MG63 (cell line): ENCODE results near the gene BARD1. TPM values are rescaled to one million over a fixed set of nuclear protein-coding genes. Genes with fewer than 3 reads are reported as not detected.
"Not testable (repeated sequence)": the region's sequence is repeated elsewhere in the genome, so short reads cannot be mapped to it uniquely, and the experiment has no call there.

Experiments used
- DNase-seq: peaks from one replicate; pipeline ENCODE4 v3.0.0-alpha.2; 2020
- H3K27me3 ChIP-seq: fragments of 250-450 bp; sonication (Bioruptor Pico); 2 replicates; pipeline ENCODE4 v1.5.1; 2020; ENCODE audit warnings: mild to moderate bottlenecking, moderate library complexity
- H3K36me3 ChIP-seq: fragments of 250-450 bp; sonication (Bioruptor Pico); 2 replicates; pipeline ENCODE4 v1.5.1; 2020; ENCODE audit warnings: mild to moderate bottlenecking, moderate library complexity
- H3K4me3 ChIP-seq: fragments of 250-450 bp; sonication (Bioruptor Pico); 2 replicates; pipeline ENCODE4 v1.5.1; 2020; ENCODE audit warnings: mild to moderate bottlenecking, moderate library complexity
- H3K9me3 ChIP-seq: fragments of 250-450 bp; sonication (Bioruptor Pico); 2 replicates; pipeline ENCODE4 v1.5.1; 2020; ENCODE audit warnings: mild to moderate bottlenecking, moderate library complexity
- total RNA-seq: library from RNA; depleted of rRNA; stranded (reverse); fragments of >200 nt; shearing (Covaris generic); gene quantifications from 2 replicates; pipeline ENCODE4 v1.2.3, GENCODE V29; 2014; ENCODE audit warnings: low replicate concordance

The BARD1 gene
- total RNA-seq, 1 experiment from 2014 or later, result 6.2 TPM

DNA sequence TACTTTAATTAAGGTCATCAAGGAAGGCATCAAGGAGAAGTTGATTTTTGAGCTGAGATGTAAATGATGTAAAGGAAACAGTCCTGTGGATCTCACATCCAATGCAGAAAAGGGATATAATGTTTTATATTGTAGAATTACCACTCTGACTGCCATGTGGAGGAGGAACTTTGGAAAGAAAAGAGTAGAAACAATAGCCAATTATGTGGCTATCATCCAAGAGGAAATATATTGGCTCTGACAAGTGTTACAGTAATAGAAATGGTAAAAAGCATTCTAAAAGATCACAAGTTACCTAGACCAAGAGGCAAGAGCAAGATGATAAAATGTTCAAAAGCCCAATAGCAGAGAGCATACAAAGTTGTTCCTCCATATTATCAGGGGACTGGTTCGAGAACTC is 26.8 kb downstream of the BARD1 start:
- DNase-seq, result no peak

DNA sequence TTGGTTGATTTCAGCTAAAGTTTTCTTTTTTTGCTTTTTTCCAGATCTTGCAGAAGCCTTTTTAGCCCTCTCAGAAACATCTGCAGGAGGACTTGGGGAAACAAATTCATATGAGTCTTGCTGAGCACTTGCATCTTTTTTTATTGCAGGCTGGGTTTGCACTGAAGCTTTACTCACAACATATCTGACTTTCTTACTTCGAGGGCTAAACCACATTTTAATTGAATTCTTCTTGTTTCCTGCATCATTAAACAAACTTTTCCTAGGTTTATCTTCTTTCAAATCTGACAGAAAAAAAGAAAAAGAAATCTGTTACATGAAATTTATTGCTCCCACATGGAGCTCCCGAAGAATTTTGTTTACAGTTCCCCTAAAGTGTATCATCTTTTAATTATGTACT is 28.3 kb downstream of the BARD1 start:
- H3K36me3 ChIP-seq, result peaks cover 67% of the 10 kb centered on the region

More for the DNA sequence above, 26.8 kb downstream of the BARD1 start:
- Histone ChIP-seq H3K9me3 (no peaks in the 10 kb centered on the region), H3K27me3 (no peaks in the 10 kb centered on the region), H3K4me3 (no peak overlapping the region), H3K36me3 (peaks cover 53% of the 10 kb centered on the region)

GRCh38 chr2:214775971-214776370 is 33.5 kb downstream of the BARD1 start:
- no peak for DNase-seq
- Histone ChIP-seq H3K4me3 (no peak overlapping the region), H3K9me3 (peaks cover 18% of the 10 kb centered on the region), H3K36me3 (peaks cover 75% of the 10 kb centered on the region), H3K27me3 (no peaks in the 10 kb centered on the region)

More for the DNA sequence above, 28.3 kb downstream of the BARD1 start:
- no peak overlapping the region for H3K4me3 ChIP-seq
- peaks cover 3% of the 10 kb centered on the region; the same call in 1 of the 2 replicates for H3K9me3 ChIP-seq
- DNase-seq, result no peak
- no peaks in the 10 kb centered on the region for H3K27me3 ChIP-seq

GRCh38 chr2:214774108-214774507 is 35.4 kb downstream of the BARD1 start:
- H3K9me3 ChIP-seq, result peaks cover 18% of the 10 kb centered on the region
- DNase-seq, result no peak

GRCh38 chr2:214772443-214773015 is 37.0 kb downstream of the BARD1 start:
- Histone ChIP-seq H3K9me3 (peaks cover 18% of the 10 kb centered on the region), H3K27me3 (no peaks in the 10 kb centered on the region), H3K36me3 (peaks cover 58% of the 10 kb centered on the region), H3K4me3 (no peak overlapping the region)
- DNase-seq, result no peak

More at GRCh38 chr2:214774108-214774507, 35.4 kb downstream of the BARD1 start:
- no peak overlapping the region for H3K4me3 ChIP-seq
- H3K36me3 ChIP-seq, result peaks cover 57% of the 10 kb centered on the region
- H3K27me3 ChIP-seq, result no peaks in the 10 kb centered on the region

DNA sequence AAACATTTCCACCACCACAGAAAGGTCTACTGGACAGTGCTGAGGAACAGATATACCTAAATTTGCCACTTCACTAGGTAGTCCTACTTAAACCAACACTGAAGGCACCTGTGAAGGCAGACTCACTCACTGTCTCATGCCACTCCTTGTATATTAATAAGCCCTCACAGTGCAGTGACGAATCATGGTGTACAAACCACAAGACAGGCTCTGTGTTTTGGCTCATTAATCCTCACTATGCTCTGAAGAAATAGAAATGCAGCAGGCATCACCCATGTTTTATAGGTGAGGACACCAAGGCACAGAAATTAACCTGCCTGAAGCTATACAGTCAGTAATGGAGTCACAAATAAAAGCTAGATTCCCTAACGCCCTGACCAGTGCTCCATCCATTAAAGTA is 44.3 kb downstream of the BARD1 start:
- Histone ChIP-seq H3K27me3 (no peaks in the 10 kb centered on the region), H3K9me3 (no peaks in the 10 kb centered on the region), H3K36me3 (peaks cover 34% of the 10 kb centered on the region), H3K4me3 (no peak overlapping the region)
- no peak for DNase-seq

DNA sequence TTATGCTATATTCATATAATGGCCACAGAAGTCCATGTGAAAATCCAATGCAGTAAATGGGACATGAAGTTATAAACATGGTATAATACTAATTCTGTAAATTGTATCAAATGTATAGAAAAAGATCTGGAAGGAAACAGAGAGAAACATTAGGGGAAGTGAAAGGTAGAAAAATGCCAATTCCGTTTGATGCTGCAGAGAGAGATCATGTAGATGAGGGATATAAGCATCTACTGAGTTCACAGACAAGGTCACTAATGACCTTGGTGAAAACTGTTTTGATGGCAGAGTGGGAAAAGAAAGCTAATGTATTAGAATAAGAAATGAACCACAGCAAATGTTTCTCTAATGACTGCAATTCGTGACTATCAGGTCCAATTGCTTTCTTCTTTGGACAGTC is 56.0 kb downstream of the BARD1 start:
- H3K9me3 ChIP-seq, result no peaks in the 10 kb centered on the region
- peaks cover 37% of the 10 kb centered on the region for H3K36me3 ChIP-seq
- H3K27me3 ChIP-seq, result no peaks in the 10 kb centered on the region
- no peak overlapping the region for H3K4me3 ChIP-seq
- no peak for DNase-seq

GRCh38 chr2:214750529-214750928 is 59.0 kb downstream of the BARD1 start:
- Histone ChIP-seq H3K27me3 (no peaks in the 10 kb centered on the region), H3K36me3 (peaks cover 40% of the 10 kb centered on the region), H3K9me3 (no peaks in the 10 kb centered on the region), H3K4me3 (no peak overlapping the region)
- no peak for DNase-seq

GRCh38 chr2:214747992-214748391 is 61.5 kb downstream of the BARD1 start:
- no peak overlapping the region for H3K4me3 ChIP-seq
- no peaks in the 10 kb centered on the region for H3K27me3 ChIP-seq
- no peak for DNase-seq
- peaks cover 52% of the 10 kb centered on the region for H3K36me3 ChIP-seq
- no peaks in the 10 kb centered on the region for H3K9me3 ChIP-seq

GRCh38 chr2:214742119-214742518 is 67.4 kb downstream of the BARD1 start:
- no peak for DNase-seq
- Histone ChIP-seq H3K36me3 (peaks cover 33% of the 10 kb centered on the region), H3K27me3 (no peaks in the 10 kb centered on the region), H3K9me3 (no peaks in the 10 kb centered on the region), H3K4me3 (no peak overlapping the region)

DNA sequence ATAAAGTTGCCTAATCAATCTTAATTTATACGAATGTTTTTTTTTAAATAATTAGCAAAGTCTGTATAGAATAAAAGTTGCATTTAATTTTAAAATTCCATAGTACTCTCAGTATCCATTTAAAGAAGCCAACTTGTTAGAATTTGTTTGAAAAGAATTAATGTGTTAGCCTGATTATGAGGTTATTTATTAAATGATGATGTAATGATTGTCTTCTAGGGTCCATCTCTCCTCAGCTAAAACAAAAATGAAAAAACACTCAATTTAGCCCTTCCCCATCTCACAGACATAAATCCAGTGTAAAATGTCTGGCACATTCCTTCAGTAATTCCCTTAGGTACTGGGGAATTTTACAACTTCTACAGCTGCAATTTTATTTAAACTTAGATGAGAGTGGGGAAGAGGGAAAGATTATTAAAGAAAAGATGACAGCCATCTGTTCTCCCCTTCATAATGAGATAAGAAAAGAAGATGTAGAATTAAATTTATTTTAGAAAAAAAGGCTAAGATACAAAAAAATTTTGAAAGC is 68.6 kb downstream of the BARD1 start:
- H3K4me3 ChIP-seq, result no peak overlapping the region
- H3K36me3 ChIP-seq, result peaks cover 39% of the 10 kb centered on the region
- no peaks in the 10 kb centered on the region for H3K27me3 ChIP-seq
- DNase-seq, result no peak
- no peaks in the 10 kb centered on the region for H3K9me3 ChIP-seq

GRCh38 chr2:214737188-214737587 is 72.3 kb downstream of the BARD1 start:
- no peaks in the 10 kb centered on the region for H3K9me3 ChIP-seq
- H3K4me3 ChIP-seq, result no peak overlapping the region
- peaks cover 18% of the 10 kb centered on the region for H3K36me3 ChIP-seq
- DNase-seq, result no peak
- no peaks in the 10 kb centered on the region for H3K27me3 ChIP-seq

DNA sequence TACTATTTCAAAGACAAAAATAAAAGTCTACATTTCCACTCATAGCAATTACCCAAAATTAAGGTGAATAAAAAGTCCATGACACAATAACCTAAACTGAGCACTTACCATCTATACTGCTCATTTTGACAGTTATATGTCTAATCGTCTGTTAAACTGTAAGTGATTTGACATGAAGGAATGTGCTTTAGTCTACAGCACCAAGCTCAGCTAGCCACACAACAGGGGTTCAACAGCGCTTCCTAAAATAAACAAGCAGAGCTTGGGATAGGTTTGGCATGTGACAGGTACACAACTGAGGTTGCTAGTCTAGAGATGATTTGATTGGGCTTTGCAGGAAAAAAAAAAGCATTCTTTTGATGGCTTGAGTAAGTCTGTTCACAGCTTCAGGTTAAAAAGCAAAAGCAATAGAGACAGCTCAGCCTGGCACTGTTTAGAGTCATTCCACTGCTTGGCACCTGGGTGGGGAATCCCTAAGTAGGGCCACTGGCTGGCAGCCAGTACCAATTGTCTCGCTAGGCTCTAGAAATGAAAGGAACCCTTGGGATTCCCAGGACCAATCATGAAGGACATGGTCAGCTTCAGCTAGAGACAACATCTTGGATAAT is 78.6 kb downstream of the BARD1 start:
- no peak for DNase-seq
- Histone ChIP-seq H3K36me3 (peaks cover 31% of the 10 kb centered on the region), H3K4me3 (no peak overlapping the region), H3K27me3 (no peaks in the 10 kb centered on the region), H3K9me3 (no peaks in the 10 kb centered on the region)

GRCh38 chr2:214730248-214730647 is 79.2 kb downstream of the BARD1 start:
- no peak for DNase-seq
- Histone ChIP-seq H3K9me3 (no peaks in the 10 kb centered on the region), H3K36me3 (peaks cover 36% of the 10 kb centered on the region), H3K27me3 (no peaks in the 10 kb centered on the region), H3K4me3 (no peak overlapping the region)

DNA sequence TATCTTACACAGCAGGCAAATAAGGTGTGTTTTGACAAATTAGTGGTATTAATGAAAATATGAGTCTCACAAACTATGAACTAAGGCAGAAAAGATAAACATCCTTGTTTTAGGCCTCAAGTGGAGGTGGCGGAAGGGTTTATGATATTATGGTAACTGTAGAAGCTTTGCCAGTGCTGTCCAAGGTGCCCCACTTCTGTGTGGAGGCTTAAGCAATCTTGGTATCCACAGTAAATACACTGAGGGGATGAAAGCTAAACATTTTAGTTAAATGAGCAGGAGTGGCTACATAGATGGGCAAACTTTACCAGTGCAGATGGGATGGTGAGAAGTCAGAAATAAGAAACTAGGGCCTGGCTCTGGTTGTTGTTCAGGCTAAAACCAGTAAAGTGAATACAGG is 84.7 kb downstream of the BARD1 start:
- H3K27me3 ChIP-seq, result no peaks in the 10 kb centered on the region
- DNase-seq, result no peak
- no peak overlapping the region for H3K4me3 ChIP-seq
- H3K9me3 ChIP-seq, result no peaks in the 10 kb centered on the region; the same call in 1 of the 2 replicates
- peaks cover 29% of the 10 kb centered on the region for H3K36me3 ChIP-seq

- H3K4me3 ChIP-seq, H3K9me3 ChIP-seq, H3K36me3 ChIP-seq, H3K27me3 ChIP-seq, DNase-seq: not testable (repeated sequence)
These were observed 91.6 kb downstream of the BARD1 start for GRCh38 chr2:214717837-214718236.

- no peaks in the 10 kb centered on the region; the same call in none of the 2 replicates for H3K9me3 ChIP-seq
- H3K4me3 ChIP-seq, result no peak overlapping the region
- H3K27me3 ChIP-seq, result no peaks in the 10 kb centered on the region
- 0 out of 2 replicates have a peak, but pooled peaks cover 4% of the 10 kb centered on the region for H3K36me3 ChIP-seq
- DNase-seq, result no peak
These were observed 92.5 kb downstream of the BARD1 start for GRCh38 chr2:214716811-214717560.
